ENCODE data around the gene CNIH2. TPM values are rescaled to one million over a fixed set of nuclear protein-coding genes. Genes with fewer than 3 reads are reported as not detected.

The CNIH2 gene
- total and polyA plus RNA-seq, 2 of the 13 experiments (the other 11 are each of a cell fraction or from before 2014, with no cell fraction given) = 0.60 to 0.69 TPM

GRCh38 chr11:66277471-66278362 is at the start of gene CNIH2 (continued):
- TF ChIP-seq ZNF687 (CRISPR knock-in tag; IDR thresholded peaks at IDR 0.05) (peak; percentile 81), NFIB (CRISPR knock-in tag; IDR thresholded peaks at IDR 0.05; ENCODE audit: borderline replicate concordance) (no peak), ZNF841 (CRISPR knock-in tag; IDR thresholded peaks at IDR 0.05; ENCODE audit: borderline replicate concordance) (no peak), ZNF7 (CRISPR knock-in tag; IDR thresholded peaks at IDR 0.05) (no peak), ZNF816 (CRISPR knock-in tag; IDR thresholded peaks at IDR 0.05; ENCODE audit: borderline replicate concordance) (no peak), ZNF607 (CRISPR knock-in tag; IDR thresholded peaks at IDR 0.05; ENCODE audit: borderline replicate concordance) (no peak), HNF4A (CRISPR knock-in tag; IDR thresholded peaks at IDR 0.05) (peak; percentile 39; the same call in 1 of the 2 replicates), GABPB1 (CRISPR knock-in tag; IDR thresholded peaks at IDR 0.05) (peak; percentile 21; the same call in 1 of the 2 replicates), FOXK2 (IDR thresholded peaks at IDR 0.05) (no peak), FOXO4 (CRISPR knock-in tag; conservative IDR thresholded peaks at IDR 0.05) (no peak), TFDP1 (CRISPR knock-in tag; IDR thresholded peaks at IDR 0.05; ENCODE audit: borderline replicate concordance) (peak; percentile 17; the same call in 1 of the 2 replicates), E2F2 (CRISPR knock-in tag; IDR thresholded peaks at IDR 0.05; ENCODE audit: borderline replicate concordance) (no peak), MXD3 (CRISPR knock-in tag; IDR thresholded peaks at IDR 0.05) (no peak), FOXA3 (CRISPR knock-in tag; IDR thresholded peaks at IDR 0.05) (no peak), ZSCAN29 (CRISPR knock-in tag; conservative IDR thresholded peaks at IDR 0.05) (peak; percentile 100), TBX2 (CRISPR knock-in tag; IDR thresholded peaks at IDR 0.05; ENCODE audit: borderline replicate concordance) (peak; percentile 33; the same call in 1 of the 2 replicates), ZBTB33 (CRISPR knock-in tag; IDR thresholded peaks at IDR 0.05) (peak; percentile 60), JUND (CRISPR knock-in tag; IDR thresholded peaks at IDR 0.05) (no peak)

Measured in HepG2 (cell line).